ENCODE results near the gene SMIM21. TPM values are rescaled to one million over a fixed set of nuclear protein-coding genes. Genes with fewer than 3 reads are reported as not detected.

SMIM21 gene
- total and polyA plus RNA-seq, 2 of the 8 experiments (the other 6 are each of a cell fraction or from before 2014, with no cell fraction given), result not detected

GRCh38 chr18:75369026-75369721, 58.3 kb downstream of the SMIM21 start:
- Histone ChIP-seq H2BK15ac (ENCODE audit: low read length) (no peak overlapping the region), H3K27me3 (replicated peaks in 1 of 4; ENCODE audit: control insufficient read depth in 3 of 4, extremely low read depth in 1 of 4, insufficient read depth in 3 of 4, low read length in 3 of 4) (no peaks in the 10 kb centered on the region), H3K23me2 (ENCODE audit: low read depth, low read length) (no peaks in the 10 kb centered on the region), H3K79me2 (ENCODE audit: control insufficient read depth in 1 of 2, insufficient read depth in 2 of 2, low read length in 2 of 2) (no peaks in the 10 kb centered on the region), H3K4ac (replicated peaks; ENCODE audit: insufficient read length, low read depth, low read length) (no peak overlapping the region), H3K36me3 (ENCODE audit: control insufficient read depth in 2 of 4, insufficient read depth in 4 of 4, low read length in 3 of 4) (no peaks in the 10 kb centered on the region), H3K56ac (replicated peaks; ENCODE audit: insufficient read length, low read depth, low read length) (no peak overlapping the region), H4K91ac (replicated peaks; ENCODE audit: insufficient read length, low read length) (no peak overlapping the region), H3K9ac (replicated peaks in 1 of 4; ENCODE audit: extremely low read depth in 1 of 4, low read depth in 3 of 4, low read length in 3 of 4) (no peak overlapping the region), H2BK5ac (ENCODE audit: low read depth, low read length) (no peak overlapping the region), H2AK5ac (ENCODE audit: low read depth, low read length) (no peak overlapping the region), H4K5ac (ENCODE audit: insufficient read length, low read depth, low read length) (no peak overlapping the region), H2BK20ac (ENCODE audit: low read length) (no peak overlapping the region), H3K14ac (ENCODE audit: insufficient read length) (no peak overlapping the region), H3K4me3 (ENCODE audit: extremely low read depth in 1 of 4, insufficient read depth in 2 of 4, low read depth in 3 of 4, low read length in 4 of 4) (no peak overlapping the region), H2BK12ac (ENCODE audit: low read depth, low read length) (no peak overlapping the region), H3K23ac (ENCODE audit: insufficient read length) (no peak overlapping the region), H3K4me2 (ENCODE audit: insufficient read depth in 1 of 2, low read depth in 2 of 2, low read length in 2 of 2) (no peak overlapping the region), H3K18ac (ENCODE audit: extremely low read depth, low read length) (no peak overlapping the region), H4K8ac (ENCODE audit: extremely low read depth, insufficient read depth, low read length) (no peak overlapping the region), H3K9me3 (ENCODE audit: insufficient read depth in 2 of 2, low read depth in 1 of 2, low read length in 1 of 2) (peaks cover 0 to 5% of the 10 kb centered on the region in 2 experiments; a peak in 1 of 4 replicates), H2AFZ (ENCODE audit: low read length) (no peak overlapping the region), H4K20me1 (replicated peaks in 1 of 2; ENCODE audit: control insufficient read depth in 1 of 2, insufficient read depth in 2 of 2, low read length in 2 of 2) (no peaks in the 10 kb centered on the region), H3K27ac (ENCODE audit: low read depth, low read length) (no peak overlapping the region), H3K79me1 (ENCODE audit: low read depth, low read length) (no peaks in the 10 kb centered on the region), H2BK120ac (replicated peaks; ENCODE audit: low read depth, low read length) (no peak overlapping the region), H3K4me1 (replicated peaks in 1 of 4; ENCODE audit: control insufficient read depth in 3 of 4, insufficient read depth in 4 of 4, low read length in 3 of 4) (no peaks in the 10 kb centered on the region)
- DNase-seq (ENCODE audit: low read depth in 1 of 2, low spot score in 2 of 2), result no peak
- CTCF ChIA-PET (ENCODE audit: partially characterized antibody), result interaction anchor here (1.0 kb wide), 1 partner anchor 24 kb away, joined by 3 read pairs; no protein-coding TSS in a partner anchor
- POLR2A ChIA-PET (ENCODE audit: partially characterized antibody), result no interaction called here
- FAIRE-seq, result no peak
- 99% methylated on average over 17 of the region's 17 CpGs; no CpG with 5 or more reads in 1 of the 2 experiments for WGBS, 2 experiments (ENCODE audit: extremely low coverage in 1 of 2, insufficient coverage in 1 of 2, insufficient read length in 1 of 2, insufficient replicate concordance in 2 of 2, low coverage in 1 of 2, low lambda C conversion rate in 2 of 2, missing lambda C conversion rate in 1 of 2)
- no peak for TF ChIP-seq GABPA (IDR thresholded peaks at IDR 0.05; ENCODE audit: borderline replicate concordance, insufficient read depth, low read length)
- no peak for TF ChIP-seq TAF1 (IDR thresholded peaks at IDR 0.05; ENCODE audit: low read depth, low read length)
- no peak for TF ChIP-seq TAF7 (optimal IDR thresholded peaks at IDR 0.05; ENCODE audit: borderline replicate concordance, low read depth, low read length)
- no peak for TF ChIP-seq CEBPB (IDR thresholded peaks at IDR 0.05; ENCODE audit: low read depth, low read length)
- no peak for TF ChIP-seq KDM5A (IDR thresholded peaks at IDR 0.05; ENCODE audit: low read length)
- TF ChIP-seq EGR1 (IDR thresholded peaks at IDR 0.05; ENCODE audit: borderline replicate concordance, low read depth, low read length), result no peak
- TF ChIP-seq RXRA (IDR thresholded peaks at IDR 0.05; ENCODE audit: insufficient read depth, low read depth, low read length), result no peak
